ENCODE measurements around the gene MPDZ. TPM values are rescaled to one million over a fixed set of nuclear protein-coding genes. Genes with fewer than 3 reads are reported as not detected.
A peak's percentile ranks its signal among the peaks of the same experiment; 100 is the strongest.

The MPDZ gene
- total RNA-seq, 2 donors from 2014 or later, result 57.3 to 61.5 TPM

- no peak for DNase-seq (ENCODE audit: low spot score)
- H3K36me3 ChIP-seq, result no peaks in the 10 kb centered on the region
- H3K4me1 ChIP-seq, result peaks cover 0 to 39% of the 10 kb centered on the region in 2 donors
- H3K9me3 ChIP-seq, result no peaks in the 10 kb centered on the region
- no peak overlapping the region for H3K4me3 ChIP-seq
- no peaks in the 10 kb centered on the region for H3K27me3 ChIP-seq
- no peak overlapping the region for H3K27ac ChIP-seq
- TF ChIP-seq, protein P1, sequence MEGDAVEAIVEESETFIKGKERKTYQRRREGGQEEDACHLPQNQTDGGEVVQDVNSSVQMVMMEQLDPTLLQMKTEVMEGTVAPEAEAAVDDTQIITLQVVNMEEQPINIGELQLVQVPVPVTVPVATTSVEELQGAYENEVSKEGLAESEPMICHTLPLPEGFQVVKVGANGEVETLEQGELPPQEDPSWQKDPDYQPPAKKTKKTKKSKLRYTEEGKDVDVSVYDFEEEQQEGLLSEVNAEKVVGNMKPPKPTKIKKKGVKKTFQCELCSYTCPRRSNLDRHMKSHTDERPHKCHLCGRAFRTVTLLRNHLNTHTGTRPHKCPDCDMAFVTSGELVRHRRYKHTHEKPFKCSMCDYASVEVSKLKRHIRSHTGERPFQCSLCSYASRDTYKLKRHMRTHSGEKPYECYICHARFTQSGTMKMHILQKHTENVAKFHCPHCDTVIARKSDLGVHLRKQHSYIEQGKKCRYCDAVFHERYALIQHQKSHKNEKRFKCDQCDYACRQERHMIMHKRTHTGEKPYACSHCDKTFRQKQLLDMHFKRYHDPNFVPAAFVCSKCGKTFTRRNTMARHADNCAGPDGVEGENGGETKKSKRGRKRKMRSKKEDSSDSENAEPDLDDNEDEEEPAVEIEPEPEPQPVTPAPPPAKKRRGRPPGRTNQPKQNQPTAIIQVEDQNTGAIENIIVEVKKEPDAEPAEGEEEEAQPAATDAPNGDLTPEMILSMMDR (IDR thresholded peaks at IDR 0.05), result no peak
Measured at GRCh38 chr9:13270734-13271133, 8.8 kb downstream of the MPDZ start.

- DNase-seq (ENCODE audit: low spot score), result no peak
- Histone ChIP-seq H3K9me3 (no peaks in the 10 kb centered on the region), H3K36me3 (no peaks in the 10 kb centered on the region), H3K4me3 (no peak overlapping the region), H3K27ac (no peak overlapping the region), H3K4me1 (peaks cover 0 to 39% of the 10 kb centered on the region in 2 donors), H3K27me3 (no peaks in the 10 kb centered on the region)
- TF ChIP-seq, protein P1 (IDR thresholded peaks at IDR 0.05), result no peak
Measured at GRCh38 chr9:13269589-13270452, 9.7 kb downstream of the MPDZ start.

DNA sequence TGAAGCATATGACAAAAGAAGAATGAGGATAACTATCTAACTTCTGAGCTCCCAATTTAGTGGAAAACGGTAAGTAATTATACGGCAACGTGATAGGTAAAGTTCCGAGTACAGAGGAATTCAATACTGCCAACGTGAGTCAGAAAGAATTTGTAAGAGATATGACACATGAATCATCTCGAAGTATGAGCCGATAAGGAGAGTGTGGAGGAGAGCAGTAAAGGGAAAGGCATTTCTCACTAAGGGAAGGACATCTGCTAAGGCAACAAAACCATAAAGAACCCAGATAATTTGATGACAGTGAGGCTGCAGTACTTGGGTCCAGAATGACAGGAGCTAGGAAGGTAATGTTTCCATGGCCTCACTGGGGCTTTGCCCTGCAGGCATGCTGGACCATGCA lies 11.0 kb downstream of the MPDZ start:
- TF ChIP-seq, protein P1 (IDR thresholded peaks at IDR 0.05), result no peak
- no peak overlapping the region for H3K4me3 ChIP-seq
- no peak overlapping the region for H3K27ac ChIP-seq
- H3K4me1 ChIP-seq, result peaks cover 0 to 33% of the 10 kb centered on the region in 2 donors
- no peaks in the 10 kb centered on the region for H3K27me3 ChIP-seq
- no peaks in the 10 kb centered on the region for H3K9me3 ChIP-seq
- no peak for DNase-seq (ENCODE audit: low spot score)
- H3K36me3 ChIP-seq, result no peaks in the 10 kb centered on the region

DNA sequence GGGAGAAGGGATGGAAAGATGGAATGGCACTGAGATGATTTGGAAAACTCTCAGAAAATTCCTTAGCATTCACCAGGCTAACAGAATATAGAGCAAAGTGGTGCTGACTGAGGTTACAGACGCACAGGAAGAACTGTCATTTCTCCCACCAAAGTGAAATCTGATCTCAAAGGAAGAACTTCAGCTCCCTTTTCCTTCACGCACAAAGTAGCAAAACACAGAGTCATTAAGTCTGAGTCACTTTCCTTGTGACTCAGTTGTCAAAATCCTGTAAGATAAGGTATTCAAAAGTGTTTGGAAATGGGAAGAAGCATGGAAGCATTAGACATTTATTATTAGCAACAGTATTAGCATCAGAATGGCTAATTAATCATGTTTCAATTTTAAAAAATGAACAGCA lies 11.7 kb downstream of the MPDZ start:
- no peak overlapping the region for H3K4me3 ChIP-seq
- peaks cover 0 to 33% of the 10 kb centered on the region in 2 donors for H3K4me1 ChIP-seq
- TF ChIP-seq, protein P1 (IDR thresholded peaks at IDR 0.05), result no peak
- no peaks in the 10 kb centered on the region for H3K36me3 ChIP-seq
- H3K27me3 ChIP-seq, result no peaks in the 10 kb centered on the region
- H3K27ac ChIP-seq, result peak overlapping the region in 1 of 2 donors; percentile 35
- no peak for DNase-seq (ENCODE audit: low spot score)
- no peaks in the 10 kb centered on the region for H3K9me3 ChIP-seq

DNA sequence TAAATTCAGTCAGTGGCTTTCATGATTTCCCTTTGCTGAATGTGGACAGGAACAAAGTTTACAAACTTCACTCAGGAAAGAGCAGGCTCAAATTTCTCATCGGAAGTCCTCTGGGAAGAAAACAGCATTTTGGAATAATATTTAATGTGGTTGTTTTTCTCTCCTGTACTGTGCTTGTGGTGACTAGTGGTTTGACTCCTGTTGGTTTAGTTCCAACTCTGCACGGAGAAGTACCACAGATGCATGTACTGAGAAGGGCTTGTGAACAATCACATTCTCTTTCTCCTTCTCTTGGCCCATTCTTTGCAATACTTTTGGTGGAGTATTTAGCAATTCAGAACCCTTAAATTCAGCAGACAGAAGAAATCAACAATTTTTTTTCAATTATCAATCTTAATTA lies 13.3 kb downstream of the MPDZ start:
- Histone ChIP-seq H3K27me3 (no peaks in the 10 kb centered on the region), H3K4me1 (peaks cover 0 to 31% of the 10 kb centered on the region in 2 donors), H3K36me3 (no peaks in the 10 kb centered on the region), H3K4me3 (no peak overlapping the region), H3K27ac (no peak overlapping the region), H3K9me3 (no peaks in the 10 kb centered on the region)
- TF ChIP-seq, protein P1 (IDR thresholded peaks at IDR 0.05), result no peak
- DNase-seq (ENCODE audit: low spot score), result no peak

All from right atrium auricular region (tissue), 2 donors.